Ectodermal cell (in vitro differentiated cells): ENCODE measurements around the gene KCND2.

ENCODE experiments used
- H3K27ac ChIP-seq: 2 replicates; pipeline ENCODE4 v1.7.0; 2013; ENCODE audit warnings: mild to moderate bottlenecking, low read depth, low read length; ENCODE audit not compliant: insufficient read depth, poor library complexity, severe bottlenecking
- H3K27me3 ChIP-seq: 2 replicates; pipeline ENCODE4 v1.7.0; 2013; ENCODE audit warnings: mild to moderate bottlenecking, low read length; ENCODE audit not compliant: insufficient read depth, control insufficient read depth, poor library complexity, severe bottlenecking
- H3K36me3 ChIP-seq: one replicate; pipeline ENCODE4 v1.7.0; 2013; ENCODE audit warnings: low read length; ENCODE audit not compliant: control insufficient read depth, insufficient read depth
- H3K4me1 ChIP-seq: one replicate; pipeline ENCODE4 v1.7.0; 2013; ENCODE audit warnings: low read length; ENCODE audit not compliant: control insufficient read depth, insufficient read depth
- H3K4me3 ChIP-seq: 2 replicates; pipeline ENCODE4 v1.7.0; 2013; ENCODE audit warnings: low read depth, low read length, control low read depth; ENCODE audit not compliant: insufficient read depth
- H3K9me3 ChIP-seq: 2 replicates; pipeline ENCODE4 v1.7.0; 2013; ENCODE audit warnings: mild to moderate bottlenecking, low read length, moderate library complexity; ENCODE audit not compliant: control insufficient read depth
- WGBS, 2 experiments: methylation state at CpG; one replicate each; pipeline ENCODE4 v1.1.7; 2013; ENCODE audit warnings: missing lambda C conversion rate in 2 of 2; 5-methylcytosine and 5-hydroxymethylcytosine counted together

Gene KCND2

GRCh38 chr7:120442838-120443237 is 169.9 kb downstream of the KCND2 start:
- Histone ChIP-seq H3K27ac (no peak overlapping the region), H3K27me3 (no peaks in the 10 kb centered on the region), H3K9me3 (no peaks in the 10 kb centered on the region), H3K4me3 (no peak overlapping the region), H3K4me1 (no peaks in the 10 kb centered on the region), H3K36me3 (no peaks in the 10 kb centered on the region)
- WGBS, 2 experiments = 92 to 100% methylated on average over 1 to 2 of the region's 2 CpGs

GRCh38 chr7:120444650-120445049 is 171.7 kb downstream of the KCND2 start:
- Histone ChIP-seq H3K9me3 (no peaks in the 10 kb centered on the region), H3K4me1 (no peaks in the 10 kb centered on the region), H3K36me3 (no peaks in the 10 kb centered on the region), H3K27me3 (no peaks in the 10 kb centered on the region), H3K4me3 (no peak overlapping the region), H3K27ac (no peak overlapping the region)
- 88 to 100% methylated on average over 1 of the region's 1 CpG for WGBS, 2 experiments

- Histone ChIP-seq H3K27me3 (no peaks in the 10 kb centered on the region), H3K27ac (no peak overlapping the region), H3K4me3 (no peak overlapping the region), H3K9me3 (no peaks in the 10 kb centered on the region), H3K4me1 (no peaks in the 10 kb centered on the region), H3K36me3 (no peaks in the 10 kb centered on the region)
- WGBS, 2 experiments = 100% methylated on average over 2 of the region's 2 CpGs; no CpG with 5 or more reads in 1 of the 2 experiments
These were observed 172.3 kb downstream of the KCND2 start for GRCh38 chr7:120445276-120445675.

GRCh38 chr7:120452665-120453064 is 179.7 kb downstream of the KCND2 start:
- Histone ChIP-seq H3K4me1 (no peaks in the 10 kb centered on the region), H3K9me3 (no peaks in the 10 kb centered on the region), H3K27me3 (no peaks in the 10 kb centered on the region), H3K4me3 (no peak overlapping the region), H3K27ac (no peak overlapping the region), H3K36me3 (no peaks in the 10 kb centered on the region)
- 96% methylated on average over 7 of the region's 7 CpGs for WGBS, 2 experiments

- H3K4me3 ChIP-seq = no peak overlapping the region
- 88 to 94% methylated on average over 1 of the region's 1 CpG for WGBS, 2 experiments
- H3K36me3 ChIP-seq = no peaks in the 10 kb centered on the region
- no peaks in the 10 kb centered on the region for H3K9me3 ChIP-seq
- H3K4me1 ChIP-seq = no peaks in the 10 kb centered on the region
- no peak overlapping the region for H3K27ac ChIP-seq
- H3K27me3 ChIP-seq = no peaks in the 10 kb centered on the region
These were observed 183.7 kb downstream of the KCND2 start for GRCh38 chr7:120456699-120457098.

GRCh38 chr7:120460949-120461348 is 188.0 kb downstream of the KCND2 start:
- Histone ChIP-seq H3K27ac (no peak overlapping the region), H3K4me1 (no peaks in the 10 kb centered on the region), H3K9me3 (no peaks in the 10 kb centered on the region), H3K27me3 (no peaks in the 10 kb centered on the region), H3K36me3 (no peaks in the 10 kb centered on the region), H3K4me3 (no peak overlapping the region)
- WGBS, 2 experiments = 18 to 19% methylated on average over 2 of the region's 2 CpGs

GRCh38 chr7:120462991-120463390 is 190.0 kb downstream of the KCND2 start:
- Histone ChIP-seq H3K36me3 (no peaks in the 10 kb centered on the region), H3K9me3 (no peaks in the 10 kb centered on the region), H3K4me1 (no peaks in the 10 kb centered on the region), H3K27me3 (no peaks in the 10 kb centered on the region), H3K27ac (no peak overlapping the region), H3K4me3 (no peak overlapping the region)
- WGBS, 2 experiments = 100% methylated on average over 1 of the region's 2 CpGs; no CpG with 5 or more reads in 1 of the 2 experiments

- Histone ChIP-seq H3K27ac (no peak overlapping the region), H3K9me3 (no peaks in the 10 kb centered on the region), H3K36me3 (no peaks in the 10 kb centered on the region), H3K27me3 (no peaks in the 10 kb centered on the region), H3K4me1 (no peaks in the 10 kb centered on the region), H3K4me3 (no peak overlapping the region)
- 92 to 100% methylated on average over 1 to 3 of the region's 4 CpGs for WGBS, 2 experiments
These were observed 191.1 kb downstream of the KCND2 start for GRCh38 chr7:120464104-120464503.

- Histone ChIP-seq H3K9me3 (no peaks in the 10 kb centered on the region), H3K4me1 (no peaks in the 10 kb centered on the region), H3K27ac (no peak overlapping the region), H3K4me3 (no peak overlapping the region), H3K36me3 (no peaks in the 10 kb centered on the region), H3K27me3 (no peaks in the 10 kb centered on the region)
- WGBS, 2 experiments = 100% methylated on average over 2 of the region's 3 CpGs; no CpG with 5 or more reads in 1 of the 2 experiments
These were observed 194.7 kb downstream of the KCND2 start for GRCh38 chr7:120467676-120468075.

GRCh38 chr7:120468611-120469010 is 195.6 kb downstream of the KCND2 start:
- WGBS, 2 experiments = 90 to 100% methylated on average over 2 to 3 of the region's 3 CpGs
- no peak overlapping the region for H3K27ac ChIP-seq
- no peaks in the 10 kb centered on the region for H3K36me3 ChIP-seq
- H3K4me1 ChIP-seq = no peaks in the 10 kb centered on the region
- no peak overlapping the region for H3K4me3 ChIP-seq
- no peaks in the 10 kb centered on the region for H3K9me3 ChIP-seq
- no peaks in the 10 kb centered on the region for H3K27me3 ChIP-seq

GRCh38 chr7:120472892-120473291 is 199.9 kb downstream of the KCND2 start:
- 88 to 98% methylated on average over 1 to 3 of the region's 3 CpGs for WGBS, 2 experiments
- no peak overlapping the region for H3K27ac ChIP-seq
- H3K4me1 ChIP-seq = no peaks in the 10 kb centered on the region
- no peaks in the 10 kb centered on the region for H3K9me3 ChIP-seq
- H3K36me3 ChIP-seq = no peaks in the 10 kb centered on the region
- H3K4me3 ChIP-seq = no peak overlapping the region
- no peaks in the 10 kb centered on the region for H3K27me3 ChIP-seq
